Measurements from ENCODE around the gene SPDYE2.
A peak's percentile ranks its signal among the peaks of the same experiment; 100 is the strongest.
"Not testable (repeated sequence)": the region's sequence is repeated elsewhere in the genome, so short reads cannot be mapped to it uniquely, and the experiment has no call there.

The SPDYE2 gene, protein sequence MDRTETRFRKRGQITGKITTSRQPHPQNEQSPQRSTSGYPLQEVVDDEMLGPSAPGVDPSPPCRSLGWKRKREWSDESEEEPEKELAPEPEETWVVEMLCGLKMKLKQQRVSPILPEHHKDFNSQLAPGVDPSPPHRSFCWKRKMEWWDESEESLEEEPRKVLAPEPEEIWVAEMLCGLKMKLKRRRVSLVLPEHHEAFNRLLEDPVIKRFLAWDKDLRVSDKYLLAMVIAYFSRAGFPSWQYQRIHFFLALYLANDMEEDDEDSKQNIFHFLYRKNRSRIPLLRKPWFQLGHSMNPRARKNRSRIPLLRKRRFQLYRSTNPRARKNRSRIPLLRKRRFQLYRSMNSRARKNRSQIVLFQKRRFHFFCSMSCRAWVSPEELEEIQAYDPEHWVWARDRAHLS

DNA sequence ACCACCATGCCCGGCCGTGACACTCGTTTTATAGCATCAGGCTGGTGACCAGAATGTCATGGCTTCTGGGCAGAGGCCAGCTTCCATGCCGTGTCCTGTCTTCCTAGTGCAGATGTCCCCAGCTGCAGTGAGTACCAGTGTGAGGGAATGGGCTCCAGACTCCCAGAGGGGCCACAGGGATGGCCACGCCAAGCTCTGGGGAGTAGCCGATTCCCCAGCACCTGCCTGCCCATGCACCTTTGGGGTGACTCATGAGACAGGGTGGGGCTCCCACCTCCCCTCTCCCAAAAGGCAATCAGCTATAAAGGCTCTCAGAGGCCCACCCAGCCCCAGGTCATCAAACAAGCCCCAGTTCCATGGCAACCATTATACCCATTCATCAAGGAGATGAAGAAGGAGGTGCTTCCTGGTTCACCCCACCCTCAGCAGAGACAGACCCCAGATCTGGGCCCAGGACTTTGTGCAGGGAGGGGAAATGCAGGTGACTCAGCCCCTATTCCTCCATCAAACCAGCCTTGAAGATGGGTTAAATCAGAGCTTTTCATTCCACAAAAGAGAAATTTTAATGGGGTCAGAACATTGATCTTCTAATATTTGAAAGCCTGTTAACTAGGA, at the start of gene SPDYE2:
Gene SPDYE2, plus strand, starts transcription at position 419 of the 615 bp plus-strand sequence. CDS start 2,030 bp downstream, outside the sequence.
- H3K4me3 ChIP-seq (ENCODE audit: low read depth, low read length); DNase-seq (ENCODE audit: low read depth, low spot score); CTCF ChIA-PET; POLR2A ChIA-PET: not testable (repeated sequence)

DNA sequence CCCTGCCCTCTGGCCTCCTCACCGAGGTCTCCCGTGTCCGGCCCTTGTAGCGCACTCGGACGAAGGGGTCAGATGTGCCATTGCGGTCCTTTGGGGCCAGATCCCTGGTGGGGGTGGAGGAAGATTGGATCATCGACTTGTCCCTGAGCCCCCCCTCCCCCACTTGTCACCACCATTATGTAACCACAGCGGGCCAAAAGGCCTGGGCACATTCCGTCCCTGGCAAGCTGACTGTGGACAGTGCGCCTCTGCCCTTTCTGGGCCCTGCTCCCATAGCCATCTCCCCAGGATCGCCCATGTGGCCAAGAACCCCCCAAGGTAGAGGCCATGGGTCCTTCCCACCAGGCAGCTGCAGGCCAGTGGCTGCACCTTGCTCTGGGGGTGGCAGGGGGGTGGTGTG, 47.9 kb upstream of the SPDYE2 start:
- POLR2A ChIA-PET; H3K4me3 ChIP-seq (ENCODE audit: low read depth, low read length); CTCF ChIA-PET; DNase-seq (ENCODE audit: low read depth, low spot score): not testable (repeated sequence)

DNA sequence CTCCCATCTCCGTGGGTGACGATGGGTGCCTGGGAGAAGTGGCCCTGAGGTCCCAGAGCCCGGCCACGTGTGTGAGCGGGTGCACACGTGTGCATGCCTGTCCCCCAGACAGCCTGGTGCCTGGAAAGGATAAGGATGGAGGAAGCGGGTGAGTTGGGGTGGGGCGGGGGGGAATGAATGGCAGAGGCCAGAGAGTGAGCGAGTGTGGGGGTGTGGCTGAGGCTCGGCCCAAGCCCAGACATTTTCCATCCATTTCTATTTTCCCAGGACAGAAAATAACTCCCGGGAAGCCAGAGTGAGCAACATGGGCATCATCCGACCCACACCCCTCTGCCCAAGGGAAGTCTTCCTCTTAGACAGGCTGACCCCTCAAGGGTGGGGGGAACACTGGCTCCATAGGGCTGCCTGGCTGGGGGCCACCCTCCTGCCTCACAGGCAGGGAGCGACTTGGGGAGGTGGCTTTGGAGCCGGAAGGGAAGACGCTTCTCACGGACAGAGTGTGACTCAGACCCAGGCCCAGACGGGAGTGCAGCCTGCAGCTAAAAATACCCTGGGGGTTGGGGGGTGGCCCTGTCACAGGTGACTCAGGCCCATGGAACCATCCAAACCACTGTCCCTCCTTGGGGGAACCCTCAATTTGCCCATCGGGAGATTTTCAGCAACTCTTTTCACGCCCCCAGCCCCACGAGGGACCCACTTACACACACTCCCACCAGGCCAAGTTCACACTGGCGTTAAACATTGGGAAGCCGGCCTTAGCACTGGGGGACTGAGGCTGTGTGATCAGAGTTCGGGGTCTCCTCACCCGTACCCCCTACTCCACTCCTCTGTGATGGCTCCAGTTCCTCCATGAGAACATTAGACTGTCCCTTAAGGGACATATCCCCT, 45.5 kb upstream of the SPDYE2 start:
- DNase-seq (ENCODE audit: low read depth, low spot score); H3K4me3 ChIP-seq (ENCODE audit: low read depth, low read length); CTCF ChIA-PET; POLR2A ChIA-PET: not testable (repeated sequence)

DNA sequence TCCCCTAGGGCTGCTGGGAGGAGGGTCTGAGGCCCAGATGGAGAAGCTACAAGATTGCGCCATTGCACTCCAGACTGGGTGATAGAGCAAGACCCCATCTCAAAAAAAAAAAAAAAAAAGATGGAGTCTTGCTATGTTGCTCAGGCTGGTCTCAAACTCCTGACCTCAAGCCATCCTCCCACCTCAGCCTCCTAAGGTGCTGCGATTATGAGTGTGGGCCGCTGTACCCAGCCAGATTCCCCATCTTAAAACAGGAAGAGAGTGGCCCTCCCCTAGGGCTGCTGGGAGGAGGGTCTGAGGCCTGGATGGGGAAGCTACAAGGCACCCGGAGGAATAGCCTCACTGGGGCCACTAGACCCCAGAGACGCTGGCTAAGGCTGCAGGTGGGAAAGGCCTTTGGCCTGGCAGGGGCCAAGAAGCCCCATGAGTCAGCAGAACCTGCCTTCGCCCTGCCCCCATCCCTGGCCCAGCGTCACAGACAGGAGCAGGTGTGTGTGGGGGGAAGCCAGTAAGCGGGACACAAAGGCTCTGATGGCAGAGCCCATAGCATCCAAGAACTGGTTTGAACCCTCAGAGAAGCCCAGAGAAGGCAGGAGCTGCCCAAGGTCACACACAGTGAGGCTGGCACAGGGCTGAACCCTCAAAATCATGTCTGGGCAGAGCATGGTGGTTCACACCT, 43.5 kb upstream of the SPDYE2 start:
- POLR2A ChIA-PET; H3K4me3 ChIP-seq (ENCODE audit: low read depth, low read length); DNase-seq (ENCODE audit: low read depth, low spot score); CTCF ChIA-PET: not testable (repeated sequence)

DNA sequence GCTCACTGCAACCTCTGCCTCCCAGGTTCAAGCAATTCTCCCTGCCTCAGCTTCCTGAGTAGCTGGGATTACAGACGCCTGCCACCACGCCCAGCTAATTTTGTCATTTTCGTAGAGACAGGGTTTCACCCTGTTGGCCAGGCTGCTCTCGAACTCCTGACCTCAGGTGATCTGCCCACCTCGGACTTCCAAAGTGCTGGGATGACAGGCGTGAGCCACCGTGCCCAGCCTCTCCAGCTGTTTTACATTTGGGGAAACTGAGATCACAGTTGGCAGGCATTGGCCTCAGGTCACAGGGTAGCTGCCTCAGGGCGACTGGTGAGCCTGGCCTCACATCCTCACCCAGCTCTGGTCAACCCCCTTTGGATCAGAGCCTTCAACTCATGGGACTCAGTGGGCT, 40.5 kb upstream of the SPDYE2 start:
- DNase-seq (ENCODE audit: low read depth, low spot score); CTCF ChIA-PET; POLR2A ChIA-PET; H3K4me3 ChIP-seq (ENCODE audit: low read depth, low read length): not testable (repeated sequence)

DNA sequence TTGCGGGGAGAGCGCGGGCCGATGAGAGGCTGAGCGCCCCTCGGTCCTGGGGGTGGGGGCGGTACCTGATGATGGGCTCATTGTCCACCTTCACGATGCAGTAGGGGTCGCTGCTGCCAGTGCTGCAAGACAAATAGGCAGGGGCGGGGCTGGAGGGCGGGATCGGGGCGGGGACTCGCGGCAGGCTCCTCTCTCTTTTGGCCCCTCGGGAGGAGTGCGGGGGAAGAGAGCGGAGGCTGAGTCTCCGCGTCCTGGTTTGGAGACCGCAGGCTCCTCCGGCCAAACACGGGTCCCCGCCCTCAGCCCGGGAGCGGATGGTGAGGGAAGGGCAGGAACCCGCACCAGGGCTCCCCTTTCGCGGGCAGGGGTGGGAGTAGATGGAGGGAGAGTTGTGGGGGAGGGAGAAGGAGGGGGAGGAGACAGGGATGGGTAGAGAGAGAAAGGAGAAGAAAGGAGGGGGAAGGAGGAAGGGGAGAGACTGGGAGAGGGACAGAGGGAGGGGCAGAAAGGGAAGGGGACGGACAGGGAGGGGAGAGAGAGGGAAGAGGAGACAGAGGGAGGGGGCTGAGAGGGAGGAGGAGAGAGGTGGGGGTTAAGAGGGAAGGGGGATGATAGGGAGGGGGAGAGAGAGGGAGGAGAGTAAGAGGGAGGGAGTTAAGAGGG, 39.0 kb upstream of the SPDYE2 start:
- DNase-seq (ENCODE audit: low read depth, low spot score); CTCF ChIA-PET; POLR2A ChIA-PET; H3K4me3 ChIP-seq (ENCODE audit: low read depth, low read length): not testable (repeated sequence)

DNA sequence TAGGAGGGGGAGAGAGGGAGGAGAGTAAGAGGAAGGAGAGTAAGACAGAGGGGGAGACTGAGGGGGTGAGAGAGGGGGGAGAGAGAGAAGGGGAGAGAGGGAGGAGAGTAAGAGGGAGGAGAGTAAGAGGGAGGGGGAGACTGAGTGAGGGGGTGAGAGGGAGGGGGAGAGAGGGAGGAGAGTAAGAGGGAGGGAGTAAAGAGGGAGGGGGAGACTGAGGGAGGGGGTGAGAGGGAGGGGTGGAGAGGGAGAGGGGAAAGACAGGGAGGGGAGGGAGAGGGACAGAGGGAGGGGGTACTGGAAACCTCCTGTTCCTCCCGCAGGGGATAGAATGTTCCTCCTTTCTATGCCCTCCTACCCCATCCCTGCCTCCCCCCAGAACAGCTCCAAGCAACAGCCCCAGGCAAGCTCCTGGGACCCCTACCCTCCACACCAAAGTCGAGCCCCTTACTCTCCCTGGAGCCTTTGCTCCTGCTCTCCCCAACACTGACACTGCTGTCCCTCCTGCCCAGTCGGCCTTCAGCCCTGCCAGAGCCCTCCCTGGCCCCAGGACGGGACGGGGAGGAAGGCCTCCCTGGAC, 38.3 kb upstream of the SPDYE2 start:
- CTCF ChIA-PET, POLR2A ChIA-PET: not testable (repeated sequence)
- peak overlapping the region; percentile 57 for H3K4me3 ChIP-seq (ENCODE audit: low read depth, low read length)
- peak; percentile 44 for DNase-seq (ENCODE audit: low read depth, low spot score)

DNA sequence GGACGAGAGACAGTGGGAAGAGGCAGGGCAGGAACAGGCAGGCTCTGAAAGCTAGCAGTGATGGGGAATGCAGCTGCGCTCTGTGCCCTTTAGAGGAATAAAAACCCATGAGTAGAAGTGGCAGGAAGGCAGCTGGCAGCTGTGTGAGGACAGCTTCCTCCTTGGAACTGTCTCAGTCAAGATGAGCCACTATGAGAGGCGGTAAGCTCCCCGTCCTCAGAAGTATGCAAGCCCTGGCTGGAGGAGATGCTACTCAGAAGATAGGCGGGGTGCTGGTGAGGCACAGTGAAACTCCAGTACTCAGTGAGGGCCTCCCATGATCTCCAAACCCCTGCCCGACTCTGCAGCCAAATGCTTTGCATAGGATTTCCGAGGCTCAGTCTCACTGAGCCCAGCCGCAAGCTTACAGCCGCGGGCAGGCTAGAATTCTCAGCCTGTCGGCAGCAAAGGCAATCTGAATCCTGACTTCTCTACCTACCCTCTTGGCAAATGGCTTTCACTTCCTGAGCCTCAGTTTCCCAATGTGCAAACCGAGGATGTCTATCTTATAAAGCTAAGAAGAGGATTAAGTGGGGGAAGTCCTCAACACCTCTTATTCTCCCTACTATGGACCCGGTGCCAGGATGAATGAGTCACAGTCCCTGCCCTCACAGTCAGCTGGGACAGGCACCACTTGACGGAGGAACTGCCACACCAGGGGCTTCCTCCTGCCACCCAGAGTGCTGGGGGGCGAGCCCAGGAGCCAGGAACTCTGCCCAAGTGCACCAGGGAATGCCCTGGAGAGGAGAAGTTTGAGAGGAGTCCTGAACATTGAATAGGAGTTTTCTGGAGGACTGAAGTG, 35.9 kb upstream of the SPDYE2 start:
- POLR2A ChIA-PET; CTCF ChIA-PET; DNase-seq (ENCODE audit: low read depth, low spot score); H3K4me3 ChIP-seq (ENCODE audit: low read depth, low read length): not testable (repeated sequence)

DNA sequence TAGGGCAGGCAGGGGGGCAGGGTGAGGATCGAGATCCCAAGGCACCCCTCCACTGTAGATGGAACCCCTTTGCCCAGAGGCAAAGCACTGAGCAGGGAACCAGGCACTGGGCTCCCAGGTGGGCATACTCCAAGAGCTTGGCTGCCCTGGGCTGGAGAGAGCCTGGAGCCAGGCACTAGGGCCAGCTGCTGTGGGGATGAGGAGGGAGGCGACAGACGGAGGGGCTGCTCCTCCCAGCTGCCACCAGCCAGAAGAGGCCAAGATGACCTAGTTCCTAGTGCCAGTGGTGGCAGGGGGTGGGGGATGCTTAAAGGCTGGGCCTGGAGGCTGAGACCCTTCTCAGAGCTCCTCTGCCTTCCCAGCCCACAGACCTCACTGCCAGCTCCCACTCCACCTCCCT, 35.1 kb upstream of the SPDYE2 start:
- DNase-seq (ENCODE audit: low read depth, low spot score); H3K4me3 ChIP-seq (ENCODE audit: low read depth, low read length); POLR2A ChIA-PET; CTCF ChIA-PET: not testable (repeated sequence)

DNA sequence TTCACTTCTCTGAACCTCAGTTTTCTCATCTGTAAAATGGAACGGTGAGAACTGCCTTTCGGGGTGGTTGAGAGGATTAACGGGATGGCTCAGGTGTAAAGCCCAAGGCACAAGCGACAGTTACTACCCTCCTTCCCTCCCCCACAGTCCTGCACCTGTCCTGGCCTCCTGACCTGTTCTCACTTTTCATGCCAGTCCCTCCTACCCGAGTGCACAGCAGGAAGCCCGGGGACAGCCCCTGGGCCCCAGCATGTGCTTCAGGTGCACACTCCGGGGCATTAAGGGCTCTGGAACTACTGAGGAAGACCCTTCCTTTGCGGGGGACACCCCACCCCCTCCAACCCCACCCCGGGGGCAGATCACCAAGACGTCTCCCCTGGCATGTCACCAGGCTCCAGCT, 34.1 kb upstream of the SPDYE2 start:
- H3K4me3 ChIP-seq (ENCODE audit: low read depth, low read length); DNase-seq (ENCODE audit: low read depth, low spot score); POLR2A ChIA-PET; CTCF ChIA-PET: not testable (repeated sequence)

DNA sequence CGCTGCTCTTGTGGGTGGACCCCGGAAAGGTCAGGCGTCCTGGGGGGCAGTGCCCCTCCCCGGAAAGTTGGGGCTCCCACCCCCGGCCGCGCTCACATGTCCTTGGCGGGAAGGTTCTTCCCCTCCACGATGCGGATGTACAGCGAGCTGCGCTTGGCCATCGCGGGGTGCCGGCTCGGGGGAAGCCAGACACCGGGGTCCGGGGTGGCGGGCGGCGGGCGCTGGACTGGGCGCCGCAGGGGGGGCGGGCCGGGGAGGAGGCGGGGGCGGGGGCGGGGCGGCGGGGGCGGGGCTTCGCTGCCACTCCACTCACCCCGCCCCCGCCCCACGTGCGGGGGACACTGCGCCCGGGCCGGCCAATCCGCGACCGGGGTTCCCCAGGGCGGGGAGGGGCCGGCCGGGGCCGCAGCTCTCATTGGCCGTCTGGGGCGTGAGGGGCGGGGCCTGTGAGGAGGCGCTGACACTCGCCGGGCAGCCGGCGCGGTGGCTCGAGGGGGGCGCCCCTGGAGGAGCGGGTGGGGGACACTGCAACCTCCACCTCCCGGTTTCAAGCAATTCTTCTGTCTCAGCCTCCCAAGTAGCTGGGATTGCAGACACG, 33.4 kb upstream of the SPDYE2 start, which contains the start of gene RASA4B:
Gene RASA4B, minus strand, starts transcription at position 228 of the 598 bp plus-strand sequence. Its CDS starts 67 bp downstream, at position 161.
- CTCF ChIA-PET; POLR2A ChIA-PET; H3K4me3 ChIP-seq (ENCODE audit: low read depth, low read length); DNase-seq (ENCODE audit: low read depth, low spot score): not testable (repeated sequence)

DNA sequence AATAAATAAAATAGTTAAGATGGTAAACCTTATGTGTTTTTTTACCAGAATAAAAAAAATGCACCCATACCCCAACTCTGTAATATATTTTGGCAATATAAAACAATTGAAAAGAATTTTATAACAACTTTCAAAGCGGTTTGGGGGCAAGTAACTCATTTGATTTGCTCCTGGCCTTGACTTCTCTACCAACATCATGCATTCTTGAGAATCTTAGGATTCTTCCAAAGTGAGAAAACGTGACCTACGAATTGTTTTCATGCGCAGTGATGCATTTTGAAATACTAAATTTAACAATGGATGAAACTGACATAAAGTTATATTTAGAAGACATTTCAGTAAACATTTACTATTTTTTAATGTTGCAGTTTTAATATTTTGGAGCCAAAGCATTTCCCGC, 30.2 kb upstream of the SPDYE2 start:
- H3K4me3 ChIP-seq (ENCODE audit: low read depth, low read length); CTCF ChIA-PET; DNase-seq (ENCODE audit: low read depth, low spot score); POLR2A ChIA-PET: not testable (repeated sequence)

DNA sequence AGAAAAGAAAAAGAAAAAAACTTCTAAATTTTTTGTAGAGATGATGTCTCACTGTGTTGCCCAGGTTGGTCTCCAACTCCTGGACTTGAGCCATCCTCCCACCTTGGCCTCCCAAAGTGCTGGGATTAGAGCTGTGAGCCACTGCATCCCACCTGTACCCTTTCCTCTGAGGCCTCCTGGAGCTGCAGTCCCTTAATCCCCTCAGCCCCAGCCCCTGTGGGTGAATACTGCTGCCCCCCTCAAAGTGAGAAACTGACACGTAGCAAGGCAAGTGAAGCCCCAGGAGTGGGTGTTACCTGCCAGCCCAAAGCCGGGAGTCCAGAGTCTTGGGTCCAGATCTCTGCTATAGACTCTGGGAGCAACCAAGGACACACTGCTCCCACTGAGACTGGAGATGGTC, 26.2 kb upstream of the SPDYE2 start:
- CTCF ChIA-PET; DNase-seq (ENCODE audit: low read depth, low spot score); H3K4me3 ChIP-seq (ENCODE audit: low read depth, low read length); POLR2A ChIA-PET: not testable (repeated sequence)

DNA sequence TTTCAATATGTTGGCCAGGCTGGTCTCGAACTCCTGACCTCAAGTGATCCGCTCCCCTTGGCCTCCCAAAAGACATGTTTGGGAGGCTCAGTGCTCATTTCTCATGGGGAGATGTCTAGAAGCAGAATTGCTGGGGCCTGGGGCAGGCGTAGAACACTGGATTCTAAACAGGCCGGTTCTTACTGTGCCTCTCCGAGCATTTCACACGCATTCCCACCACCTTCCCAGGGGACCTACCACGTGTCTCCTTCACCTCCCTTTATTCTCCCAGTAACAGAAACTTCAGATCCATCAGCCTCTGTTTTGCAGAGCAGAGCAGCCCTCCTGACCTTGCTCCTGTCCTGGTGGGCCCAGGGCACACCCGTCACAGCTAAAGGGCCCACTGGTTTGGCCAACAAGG, 23.8 kb upstream of the SPDYE2 start:
- POLR2A ChIA-PET; DNase-seq (ENCODE audit: low read depth, low spot score); H3K4me3 ChIP-seq (ENCODE audit: low read depth, low read length); CTCF ChIA-PET: not testable (repeated sequence)

Data from AG04449 (cell line).